Neural cell (in vitro differentiated cells): Measurements from ENCODE around the gene PFKL.

ENCODE experiments used
- CTCF ChIP-seq: fragments of 450-650 bp; IDR thresholded peaks from 2 replicates; pipeline ENCODE4 v1.5.1; 2014; ENCODE audit warnings: antibody characterized with exemption, mild to moderate bottlenecking, moderate library complexity; ENCODE audit not compliant: poor library complexity, severe bottlenecking
- EZH2 ChIP-seq: fragments of 200-600, 300-800 bp; shearing (Covaris generic), sonication (generic); IDR thresholded peaks from 2 replicates; pipeline ENCODE4 v1.6.1; 2014; ENCODE audit warnings: antibody characterized with exemption, low read length, borderline replicate concordance, mild to moderate bottlenecking; ENCODE audit not compliant: insufficient read depth, poor library complexity, severe bottlenecking
- MXI1 ChIP-seq: fragments of 450-650 bp; conservative IDR thresholded peaks from 2 replicates; pipeline ENCODE4 v1.6.1; 2014; ENCODE audit warnings: antibody characterized with exemption, mild to moderate bottlenecking; ENCODE audit not compliant: poor library complexity, severe bottlenecking
- SMC3 ChIP-seq: fragments of 450-650 bp; conservative IDR thresholded peaks from 2 replicates; pipeline ENCODE4 v1.6.1; 2014; ENCODE audit warnings: antibody characterized with exemption, mild to moderate bottlenecking, moderate library complexity; ENCODE audit not compliant: poor library complexity

- TF ChIP-seq CTCF (no peak), EZH2 (no peak), SMC3 (no peak), MXI1 (no peak)
These were observed 38.8 kb upstream of the PFKL start for GRCh38 chr21:44260791-44261631.
